Effector memory CD8-positive, alpha-beta T cell (primary cell): Measurements from ENCODE around the gene PTH2.

Experiments
- ATAC-seq: fragments of 150-1000 bp; cut with Tn5 transposase; replicated peaks from 2 replicates; pipeline ENCODE4 v1.10.0; 2021; ENCODE audit warnings: mild to moderate bottlenecking, moderate library complexity
- DNase-seq, 3 experiments: peaks; one replicate each; pipeline ENCODE4 v3.0.0; 2021
- H3K27ac Mint-ChIP-seq, 2 donors: one replicate each; pipeline ENCODE4 v1.8.0; 2022; ENCODE audit warnings: mild to moderate bottlenecking in 2 of 2, mixed read lengths in 2 of 2, moderate library complexity in 2 of 2
- H3K27me3 Mint-ChIP-seq, 2 donors: one replicate each; pipeline ENCODE4 v1.8.0; 2022; ENCODE audit warnings: mixed read lengths in 2 of 2
- H3K36me3 Mint-ChIP-seq: one replicate; pipeline ENCODE4 v1.8.0; 2022; ENCODE audit warnings: mild to moderate bottlenecking, moderate library complexity, mixed read lengths; ENCODE audit not compliant: insufficient read depth
- H3K4me1 Mint-ChIP-seq, 2 donors: one replicate each; pipeline ENCODE4 v1.8.0; 2022; ENCODE audit warnings: low read depth in 2 of 2, mixed read lengths in 2 of 2
- H3K4me3 Mint-ChIP-seq, 2 donors: one replicate each; pipeline ENCODE4 v1.8.0; 2022; ENCODE audit warnings: mild to moderate bottlenecking in 2 of 2, mixed read lengths in 2 of 2, moderate library complexity in 2 of 2
- H3K9me3 Mint-ChIP-seq, 2 donors: one replicate each; pipeline ENCODE4 v1.8.0; 2022; ENCODE audit warnings: mixed read lengths in 2 of 2

The PTH2 gene

DNA sequence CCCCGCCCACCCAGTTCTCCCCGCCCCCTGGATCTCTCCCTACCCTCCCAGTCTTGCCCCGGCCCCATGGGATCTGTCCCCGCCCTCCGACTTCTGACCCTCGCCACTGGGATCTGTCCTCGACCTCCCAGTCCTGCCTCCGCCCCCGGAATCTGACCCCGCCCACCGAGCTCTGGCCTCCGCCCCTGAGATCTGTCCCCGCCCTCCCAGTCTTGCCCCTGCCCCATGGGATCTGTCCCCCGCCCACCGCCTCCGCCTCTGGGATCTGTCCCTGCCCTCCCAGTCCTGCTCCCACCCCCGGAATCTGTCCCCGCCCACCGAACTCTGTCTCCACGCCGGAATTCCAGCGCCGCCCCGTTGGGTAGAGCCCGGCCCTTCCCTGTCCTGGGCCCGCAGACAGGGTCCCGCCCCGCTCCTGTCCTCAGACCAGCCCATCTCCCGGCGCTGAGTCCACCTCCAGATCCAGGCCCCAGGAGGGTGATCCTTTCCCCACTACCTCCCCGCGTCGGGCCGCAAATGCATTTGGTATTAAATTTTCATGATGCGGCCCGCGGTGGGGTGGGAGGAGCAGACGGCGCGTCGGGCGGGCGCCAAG lies 19.6 kb upstream of the PTH2 start:
- peak overlapping the region; percentile 46 to 87 for H3K27ac Mint-ChIP-seq
- H3K4me3 Mint-ChIP-seq: peak overlapping the region; percentile 77 to 79
- H3K27me3 Mint-ChIP-seq: peaks cover 46 to 50% of the 10 kb centered on the region in 2 donors
- ATAC-seq: peak; percentile 15
- DNase-seq: no peak
- H3K36me3 Mint-ChIP-seq: peaks cover 18% of the 10 kb centered on the region
- peaks cover 23 to 34% of the 10 kb centered on the region in 2 donors for H3K4me1 Mint-ChIP-seq
- H3K9me3 Mint-ChIP-seq: no peaks in the 10 kb centered on the region

DNA sequence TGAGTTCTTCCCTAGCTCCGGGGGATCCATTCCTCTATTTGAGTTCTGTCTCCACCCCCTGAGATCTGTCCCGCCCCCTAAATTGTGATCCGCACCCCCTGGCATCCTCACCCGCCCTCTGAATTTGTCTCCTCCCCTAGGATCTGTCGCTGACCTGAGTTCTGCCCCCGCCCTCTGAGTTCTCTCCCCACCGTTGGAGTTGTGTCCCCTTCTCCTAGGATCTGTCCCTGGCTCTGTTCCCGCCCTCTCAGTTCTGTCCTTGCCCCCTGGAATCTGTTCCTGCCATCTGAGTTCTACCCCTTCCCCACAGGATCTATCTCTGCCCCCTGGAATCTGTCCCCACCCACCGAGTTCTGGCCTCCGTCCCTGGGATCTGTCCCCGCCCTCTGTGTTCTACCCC lies 19.1 kb upstream of the PTH2 start:
- H3K27me3 Mint-ChIP-seq: peaks cover 51 to 55% of the 10 kb centered on the region in 2 donors
- no peak for ATAC-seq
- DNase-seq: no peak
- H3K36me3 Mint-ChIP-seq: peaks cover 18% of the 10 kb centered on the region
- peak overlapping the region in 1 of 2 donors; percentile 23 for H3K27ac Mint-ChIP-seq
- H3K4me3 Mint-ChIP-seq: peak overlapping the region; percentile 77 to 79
- H3K9me3 Mint-ChIP-seq: no peaks in the 10 kb centered on the region
- H3K4me1 Mint-ChIP-seq: peaks cover 23 to 30% of the 10 kb centered on the region in 2 donors

DNA sequence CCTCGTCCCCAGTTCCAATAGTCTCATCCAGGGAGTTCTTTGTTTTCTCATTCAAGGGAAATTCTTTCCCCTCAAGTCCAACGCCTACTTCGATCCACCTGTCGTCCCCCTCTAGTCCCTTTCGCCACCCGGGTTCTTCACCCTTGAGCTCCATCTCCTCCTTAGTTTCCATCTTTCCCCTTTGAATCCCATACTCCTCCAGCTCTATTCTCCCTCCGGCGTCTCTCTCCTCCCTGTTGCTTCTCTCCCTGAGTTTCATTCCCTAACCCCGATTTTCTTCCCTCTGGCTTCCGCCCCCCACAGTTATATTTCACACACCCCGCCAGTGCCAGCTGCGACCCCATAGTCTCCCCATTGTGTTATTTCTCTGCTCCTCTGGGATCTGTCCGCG lies 18.7 kb upstream of the PTH2 start:
- Mint-ChIP-seq H3K4me3 (peak overlapping the region; percentile 77 to 79), H3K9me3 (no peaks in the 10 kb centered on the region), H3K27ac (peak overlapping the region in 1 of 2 donors; percentile 23), H3K4me1 (peaks cover 24 to 31% of the 10 kb centered on the region in 2 donors), H3K27me3 (peaks cover 55 to 59% of the 10 kb centered on the region in 2 donors), H3K36me3 (peaks cover 18% of the 10 kb centered on the region)
- DNase-seq (no peak), ATAC-seq (no peak)

DNA sequence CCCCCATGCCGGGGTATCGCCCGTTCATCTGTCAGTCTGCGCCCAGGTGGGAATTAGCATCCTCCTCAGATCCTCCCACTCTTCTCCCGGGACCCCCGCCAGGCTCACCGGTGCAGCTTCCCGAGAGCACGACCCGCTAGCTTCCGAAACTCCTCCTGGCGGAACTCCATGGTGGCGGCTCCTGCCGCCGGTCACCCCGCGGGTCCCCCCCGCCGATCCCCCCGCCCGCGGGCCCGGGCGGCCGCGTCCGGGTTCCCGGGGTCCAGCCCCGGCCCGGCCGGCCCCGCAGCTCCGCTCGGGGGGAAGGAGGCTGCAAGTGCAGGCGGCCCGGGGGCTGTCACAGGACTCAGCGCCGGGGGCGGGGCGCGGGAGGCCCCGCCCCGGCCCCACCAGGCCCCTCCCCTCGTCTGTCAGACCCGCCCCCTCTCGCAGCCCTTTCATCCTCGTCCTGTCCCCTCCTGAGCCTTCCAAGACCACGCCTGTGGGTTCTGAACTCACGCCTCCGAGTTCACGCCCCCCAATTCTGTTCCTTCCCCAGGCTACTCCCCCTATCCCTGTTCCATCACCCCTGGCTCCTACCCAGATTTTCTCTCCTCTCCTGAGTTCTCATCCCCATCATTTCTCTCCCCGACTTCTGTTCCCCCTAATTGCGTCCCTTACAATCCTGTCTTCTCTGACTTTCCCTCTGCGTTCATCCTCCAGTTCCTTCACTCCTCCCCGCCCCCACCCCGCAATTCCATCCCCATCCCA lies 18.1 kb upstream of the PTH2 start, which contains the start of gene SLC17A7:
Gene SLC17A7 (minus strand): TSS at position 318 of the 750 bp plus-strand sequence. CDS start 148 bp downstream, at position 170.
- H3K4me1 Mint-ChIP-seq: peaks cover 26 to 33% of the 10 kb centered on the region in 2 donors

DNA sequence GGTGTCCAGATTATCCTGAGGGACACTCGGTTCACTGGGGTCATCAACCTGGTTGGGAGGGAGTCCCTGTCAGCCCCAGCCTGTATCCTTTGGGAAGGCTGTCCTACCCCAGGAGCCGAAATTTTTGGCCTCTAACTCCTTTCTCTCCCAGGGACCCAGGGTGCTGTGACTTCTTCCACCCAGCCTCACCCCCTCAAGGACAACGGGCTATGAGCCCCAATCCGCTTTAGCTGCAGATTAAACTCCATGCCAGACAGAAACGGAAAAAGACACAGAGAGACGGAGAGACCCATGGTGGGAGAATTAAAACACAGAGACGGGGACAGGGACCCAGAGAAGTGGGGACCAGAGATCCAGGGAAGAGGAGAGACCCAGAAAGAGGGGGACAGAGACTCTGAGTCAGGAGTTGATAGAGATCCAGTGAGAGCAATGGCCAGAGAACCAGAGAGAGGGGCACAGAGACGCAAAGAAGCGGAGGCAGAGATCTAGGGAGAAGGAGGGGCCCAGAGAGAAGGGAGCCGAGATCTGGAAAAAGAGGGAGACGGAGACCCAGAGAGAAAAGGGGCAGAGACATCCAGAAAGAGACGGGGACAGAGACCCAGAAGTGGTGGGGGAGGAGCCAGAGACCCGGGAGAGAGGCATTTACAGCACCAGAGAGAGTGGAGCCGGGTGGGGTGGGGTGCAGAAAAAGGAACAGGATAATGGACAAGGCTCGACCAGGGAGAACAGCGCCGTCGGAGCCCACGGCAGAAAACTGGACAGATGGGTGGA lies 17.4 kb upstream of the PTH2 start:
- H3K4me3 Mint-ChIP-seq: peak overlapping the region; percentile 37 to 46
- no peak overlapping the region for H3K27ac Mint-ChIP-seq
- no peaks in the 10 kb centered on the region for H3K9me3 Mint-ChIP-seq
- DNase-seq (no peak), ATAC-seq (no peak)
- peaks cover 29 to 39% of the 10 kb centered on the region in 2 donors for H3K4me1 Mint-ChIP-seq
- peaks cover 11% of the 10 kb centered on the region for H3K36me3 Mint-ChIP-seq
- peaks cover 68 to 72% of the 10 kb centered on the region in 2 donors for H3K27me3 Mint-ChIP-seq

More for the DNA sequence above, 18.1 kb upstream of the PTH2 start, which contains the start of gene SLC17A7:
- H3K36me3 Mint-ChIP-seq: peaks cover 18% of the 10 kb centered on the region
- DNase-seq (no peak), ATAC-seq (no peak)
- peak within 1 kb of the TSS; percentile 77 to 79 for H3K4me3 Mint-ChIP-seq
- H3K9me3 Mint-ChIP-seq: no peaks in the 10 kb centered on the region
- peak within 1 kb of the TSS in 1 of 2 donors; percentile 23 for H3K27ac Mint-ChIP-seq
- peaks cover 61 to 64% of the 10 kb centered on the region in 2 donors for H3K27me3 Mint-ChIP-seq

DNA sequence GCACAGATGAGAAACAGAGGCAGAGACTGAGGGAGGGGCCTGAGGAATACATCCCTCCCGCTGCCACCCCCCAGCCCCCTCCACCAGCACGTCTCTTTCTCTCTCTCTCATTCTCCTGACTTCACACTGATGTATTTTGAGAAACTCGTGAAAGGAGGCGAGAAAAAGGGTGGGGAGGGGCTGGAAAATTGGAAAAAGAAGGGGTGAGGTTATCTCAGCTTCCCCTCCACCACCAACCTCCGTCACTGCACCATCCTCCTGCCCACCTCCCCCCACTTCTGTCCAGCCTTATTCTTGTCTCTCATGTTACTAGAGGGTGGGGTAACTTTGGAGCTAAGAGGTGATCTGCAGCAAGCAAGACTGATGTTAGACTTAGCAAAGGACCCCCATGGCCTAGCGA lies 16.6 kb upstream of the PTH2 start:
- no peak overlapping the region for H3K4me3 Mint-ChIP-seq

DNA sequence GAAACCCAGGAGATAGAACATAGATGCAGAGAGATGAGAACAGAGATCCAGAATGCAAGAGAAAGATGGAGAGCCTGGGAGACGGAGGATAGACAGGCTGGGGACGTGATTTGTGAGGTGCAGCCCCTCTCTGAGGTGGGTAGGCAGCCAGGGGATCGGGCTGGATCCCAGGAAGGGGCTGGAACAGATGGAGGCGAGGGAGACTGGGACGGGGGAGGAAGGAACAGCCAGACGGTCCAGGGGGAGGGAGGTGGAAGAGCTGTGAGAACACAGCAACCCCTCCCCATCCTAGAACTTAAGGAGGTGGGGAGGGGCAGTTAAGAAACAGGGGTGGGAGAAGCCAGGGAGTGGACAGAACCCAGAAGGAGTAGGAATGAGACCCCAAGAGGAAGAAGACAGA lies 15.0 kb upstream of the PTH2 start:
- Mint-ChIP-seq H3K36me3 (peaks cover 6% of the 10 kb centered on the region), H3K4me3 (no peak overlapping the region), H3K27ac (no peak overlapping the region), H3K4me1 (peaks cover 28 to 29% of the 10 kb centered on the region in 2 donors), H3K9me3 (no peaks in the 10 kb centered on the region), H3K27me3 (peaks cover 90 to 96% of the 10 kb centered on the region in 2 donors)
- DNase-seq: no peak
- ATAC-seq: no peak

More for the DNA sequence above, 16.6 kb upstream of the PTH2 start:
- no peak for ATAC-seq
- peaks cover 76 to 80% of the 10 kb centered on the region in 2 donors for H3K27me3 Mint-ChIP-seq
- H3K27ac Mint-ChIP-seq: no peak overlapping the region
- DNase-seq: no peak
- no peaks in the 10 kb centered on the region for H3K9me3 Mint-ChIP-seq
- H3K4me1 Mint-ChIP-seq: peaks cover 32 to 40% of the 10 kb centered on the region in 2 donors
- peaks cover 13% of the 10 kb centered on the region for H3K36me3 Mint-ChIP-seq

DNA sequence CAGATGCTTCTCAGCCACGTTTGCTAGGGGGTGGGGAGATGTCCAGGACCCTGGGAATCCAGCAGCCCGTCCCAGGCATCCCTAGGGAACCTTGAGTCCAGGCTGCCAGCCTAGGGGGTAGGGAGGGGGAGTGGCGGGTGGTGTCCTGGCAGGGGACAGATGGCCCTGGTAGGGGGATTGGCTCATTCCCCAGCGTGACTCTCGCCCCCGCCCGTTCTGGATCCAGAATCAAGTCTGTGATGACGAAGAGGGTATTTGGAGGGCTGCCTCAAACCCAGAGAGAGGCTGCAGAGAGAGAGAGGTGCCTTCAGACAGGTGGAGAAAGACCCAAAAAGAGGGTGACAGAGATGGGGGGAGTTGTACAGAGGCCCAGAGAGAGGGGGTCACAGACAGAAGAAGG lies 14.0 kb upstream of the PTH2 start:
- no peak overlapping the region for H3K27ac Mint-ChIP-seq
- peaks cover 24 to 29% of the 10 kb centered on the region in 2 donors for H3K4me1 Mint-ChIP-seq
- peaks cover 5% of the 10 kb centered on the region for H3K36me3 Mint-ChIP-seq
- no peak overlapping the region for H3K4me3 Mint-ChIP-seq
- peaks cover 96 to 100% of the 10 kb centered on the region in 2 donors for H3K27me3 Mint-ChIP-seq
- ATAC-seq: no peak
- DNase-seq: no peak
- H3K9me3 Mint-ChIP-seq: no peaks in the 10 kb centered on the region

DNA sequence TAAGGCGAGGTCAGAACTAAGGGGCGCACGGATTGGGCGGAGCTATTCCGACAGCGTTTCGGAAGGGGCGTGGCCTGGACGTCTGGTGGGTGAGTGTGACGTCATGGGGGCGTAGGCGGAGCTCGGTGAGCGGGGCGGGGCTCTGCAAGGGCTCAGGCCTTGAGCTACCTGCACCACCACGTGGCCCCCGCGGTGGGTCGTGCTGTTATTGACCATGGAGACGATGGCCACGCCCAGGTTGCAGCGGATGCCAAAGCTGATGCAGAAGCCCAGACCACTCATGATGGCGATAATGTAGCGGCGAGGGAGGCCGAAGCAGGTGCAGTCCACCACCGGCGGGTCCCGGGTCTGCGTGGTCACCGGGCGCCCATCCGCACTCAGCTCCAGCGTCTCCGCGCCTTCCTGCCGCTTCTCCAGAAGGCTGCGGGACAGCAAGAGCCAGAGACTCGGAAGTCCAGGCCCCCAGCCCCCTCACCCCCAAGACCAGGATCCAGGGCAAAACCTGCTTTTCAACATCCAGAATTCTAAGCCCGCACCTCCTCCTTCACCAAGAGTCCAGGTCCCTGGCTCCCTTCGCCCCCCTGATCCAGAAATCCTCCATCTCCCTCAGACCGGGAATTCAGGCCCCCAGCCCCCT lies 13.3 kb upstream of the PTH2 start:
- peaks cover 17 to 25% of the 10 kb centered on the region in 2 donors for H3K4me1 Mint-ChIP-seq
- peaks cover 94 to 100% of the 10 kb centered on the region in 2 donors for H3K27me3 Mint-ChIP-seq
- no peaks in the 10 kb centered on the region for H3K9me3 Mint-ChIP-seq
- DNase-seq: peak in 1 of 3 experiments; percentile 41
- H3K36me3 Mint-ChIP-seq: peaks cover 5% of the 10 kb centered on the region
- H3K27ac Mint-ChIP-seq: no peak overlapping the region
- H3K4me3 Mint-ChIP-seq: no peak overlapping the region
- ATAC-seq: peak; percentile 31

DNA sequence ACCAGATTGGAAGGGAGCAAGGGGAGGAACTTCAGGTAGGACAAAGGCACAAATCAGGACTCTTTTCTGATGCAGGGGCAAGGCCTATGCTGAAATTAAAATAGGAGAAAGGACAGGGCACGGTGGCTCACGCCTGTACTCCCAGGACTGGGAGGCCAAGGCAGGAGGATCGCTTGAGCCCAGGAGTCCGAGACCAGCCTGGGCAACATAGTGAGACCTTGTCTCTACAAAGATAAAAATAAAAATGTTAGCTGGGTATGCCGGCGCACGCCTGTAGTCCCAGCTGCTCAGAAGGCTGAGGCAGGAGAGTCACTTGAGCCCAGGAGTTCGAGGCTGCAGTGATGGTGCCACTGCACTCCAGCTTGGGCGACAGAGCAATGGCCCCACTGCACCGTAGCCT lies 12.4 kb upstream of the PTH2 start:
- H3K27me3 Mint-ChIP-seq: peaks cover 91 to 100% of the 10 kb centered on the region in 2 donors
- no peak for DNase-seq
- no peaks in the 10 kb centered on the region for H3K9me3 Mint-ChIP-seq
- peaks cover 5% of the 10 kb centered on the region for H3K36me3 Mint-ChIP-seq
- no peak for ATAC-seq
- H3K4me1 Mint-ChIP-seq: peaks cover 13 to 23% of the 10 kb centered on the region in 2 donors
- H3K4me3 Mint-ChIP-seq: peak overlapping the region in 1 of 2 donors; percentile 15
- H3K27ac Mint-ChIP-seq: no peak overlapping the region

DNA sequence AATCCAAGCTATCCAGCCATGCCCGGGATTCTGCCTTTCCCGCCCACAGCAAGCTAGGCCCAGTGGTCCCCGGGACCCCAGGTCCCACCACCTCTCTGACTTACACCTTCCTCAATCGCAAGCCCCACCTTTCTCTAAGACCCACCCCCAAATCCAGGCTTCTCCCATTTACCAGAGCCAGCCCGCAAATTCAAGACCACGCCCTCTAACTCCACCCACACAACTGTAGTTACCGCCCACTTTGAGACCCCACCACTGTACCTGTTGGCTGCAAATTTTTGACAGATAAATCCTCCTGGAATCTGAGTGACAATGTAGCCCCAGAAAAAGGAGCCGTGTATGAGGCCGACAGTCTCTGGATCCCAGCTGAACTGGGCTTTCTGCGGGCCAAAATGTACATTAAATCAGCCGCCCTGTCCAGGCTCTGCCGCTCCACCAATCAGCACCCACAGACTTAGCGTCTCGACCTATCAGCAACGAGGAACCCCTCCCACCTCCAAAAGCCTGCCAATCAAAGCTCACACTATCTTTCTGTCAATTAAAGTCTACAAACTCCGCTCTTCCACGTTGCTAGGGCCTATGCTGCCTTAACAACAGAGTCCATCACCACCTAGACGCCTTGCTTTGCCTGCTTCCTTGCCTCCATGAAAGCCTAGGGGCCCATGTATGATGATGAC lies 11.8 kb upstream of the PTH2 start:
- no peak overlapping the region for H3K27ac Mint-ChIP-seq
- DNase-seq (no peak), ATAC-seq (no peak)
- peaks cover 91 to 100% of the 10 kb centered on the region in 2 donors for H3K27me3 Mint-ChIP-seq
- H3K4me1 Mint-ChIP-seq: peaks cover 11 to 20% of the 10 kb centered on the region in 2 donors
- no peak overlapping the region for H3K4me3 Mint-ChIP-seq
- H3K9me3 Mint-ChIP-seq: no peaks in the 10 kb centered on the region
- peaks cover 3% of the 10 kb centered on the region for H3K36me3 Mint-ChIP-seq

DNA sequence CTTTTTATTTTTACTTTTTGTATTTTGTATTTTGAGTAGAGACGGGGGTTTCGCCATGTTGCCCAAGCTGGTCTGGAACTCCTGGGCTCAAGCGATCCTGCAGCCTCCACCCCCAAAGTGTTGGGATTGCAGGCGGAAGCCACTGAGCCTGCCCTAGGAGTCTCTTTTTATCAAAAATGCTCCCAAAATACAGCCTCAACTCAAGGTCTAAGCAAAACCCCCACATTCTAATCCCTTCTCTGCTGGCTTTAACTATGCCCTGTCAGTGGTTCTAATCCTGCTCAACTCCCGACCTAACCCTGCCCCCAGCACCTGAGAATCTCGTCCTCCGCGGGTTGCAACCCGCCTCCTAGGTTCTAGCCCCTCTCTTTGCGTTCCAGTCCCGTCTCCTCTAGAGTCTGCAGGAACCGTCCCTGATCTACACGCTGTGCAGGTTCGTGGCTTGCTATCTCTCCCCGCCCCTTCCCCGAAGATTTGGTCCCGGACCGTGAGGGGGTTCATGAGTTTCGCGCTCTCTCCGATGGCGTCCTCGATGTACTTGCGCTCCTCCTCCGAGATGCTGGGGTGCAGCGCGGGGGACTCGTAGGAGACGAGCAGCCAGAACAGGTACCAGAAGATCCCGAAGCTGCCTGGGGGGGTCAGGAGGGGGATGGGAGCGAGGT lies 10.1 kb upstream of the PTH2 start:
- Mint-ChIP-seq H3K36me3 (peaks cover 6% of the 10 kb centered on the region), H3K27ac (no peak overlapping the region), H3K4me3 (peak overlapping the region in 1 of 2 donors; percentile 49), H3K27me3 (peaks cover 91 to 100% of the 10 kb centered on the region in 2 donors), H3K4me1 (peaks cover 15 to 20% of the 10 kb centered on the region in 2 donors), H3K9me3 (no peaks in the 10 kb centered on the region)
- ATAC-seq (no peak), DNase-seq (no peak)
